Nucleus accumbens (tissue), 56 donors: ENCODE data around the gene ARFGAP3.

ENCODE experiments used
- DNase-seq, 56 donors: peaks; one replicate each; lab custom pipeline; 2025; lab: John Stamatoyannopoulos, UW

The ARFGAP3 gene

GRCh38 chr22:42829302-42829701, 27.8 kb downstream of the ARFGAP3 start:
- no peak for DNase-seq

GRCh38 chr22:42825796-42826195, 31.3 kb downstream of the ARFGAP3 start:
- no peak for DNase-seq

GRCh38 chr22:42821386-42821785, 35.7 kb downstream of the ARFGAP3 start:
- DNase-seq, result no peak

- DNase-seq, result no peak
Measured at GRCh38 chr22:42820045-42820763, 36.9 kb downstream of the ARFGAP3 start.

- DNase-seq, result no peak
Measured at GRCh38 chr22:42819412-42820044, 37.5 kb downstream of the ARFGAP3 start.

- no peak for DNase-seq
Measured at GRCh38 chr22:42817556-42817955, 39.5 kb downstream of the ARFGAP3 start.

GRCh38 chr22:42816336-42816735, 40.7 kb downstream of the ARFGAP3 start:
- DNase-seq, result no peak

- no peak for DNase-seq
Measured at GRCh38 chr22:42814616-42815015, 42.5 kb downstream of the ARFGAP3 start.

- DNase-seq, result no peak
Measured at GRCh38 chr22:42814215-42814614, 42.9 kb downstream of the ARFGAP3 start.

- no peak for DNase-seq
Measured at GRCh38 chr22:42813501-42813900, 43.6 kb downstream of the ARFGAP3 start.

GRCh38 chr22:42811459-42811858, 45.6 kb downstream of the ARFGAP3 start:
- DNase-seq, result no peak

- DNase-seq, result no peak
Measured at GRCh38 chr22:42808521-42808920, 48.6 kb downstream of the ARFGAP3 start.

GRCh38 chr22:42807185-42807584, 49.9 kb downstream of the ARFGAP3 start:
- DNase-seq, result no peak

- no peak for DNase-seq
Measured at GRCh38 chr22:42805998-42806830, 50.9 kb downstream of the ARFGAP3 start.

GRCh38 chr22:42805016-42805997, 51.8 kb downstream of the ARFGAP3 start:
- DNase-seq, result peak in 38 of 56 donors; percentile 5 to 78 (median 35)

- no peak for DNase-seq
Measured at GRCh38 chr22:42803389-42803788, 53.7 kb downstream of the ARFGAP3 start.

GRCh38 chr22:42801252-42802080, 55.6 kb downstream of the ARFGAP3 start:
- no peak for DNase-seq

GRCh38 chr22:42800451-42801251, 56.4 kb downstream of the ARFGAP3 start:
- no peak for DNase-seq
